Measurements from ENCODE around the gene MAGI3.
"Not testable (repeated sequence)": the region's sequence is repeated elsewhere in the genome, so short reads cannot be mapped to it uniquely, and the experiment has no call there.

MAGI3 gene

DNA sequence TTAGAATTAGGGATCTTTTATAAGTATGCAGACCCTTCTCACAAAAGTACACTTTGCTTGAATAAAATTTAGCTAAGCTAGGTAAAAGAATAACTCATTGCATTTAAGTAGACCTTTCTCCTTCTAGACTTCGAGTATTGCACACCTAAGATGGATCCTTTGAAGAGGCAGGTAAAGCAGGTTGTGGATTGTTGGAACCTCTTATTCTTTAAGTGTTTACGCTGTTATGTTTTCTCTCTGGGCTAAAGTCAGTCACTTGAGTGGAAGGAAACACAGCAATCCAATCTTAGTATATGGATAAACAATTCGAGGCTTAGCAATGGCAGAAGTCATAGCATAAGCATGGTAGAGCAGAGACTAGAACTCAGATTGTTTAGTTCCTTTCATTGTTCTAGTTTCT is 11.4 kb downstream of the MAGI3 start (continued):
- TF ChIP-seq, protein P1, sequence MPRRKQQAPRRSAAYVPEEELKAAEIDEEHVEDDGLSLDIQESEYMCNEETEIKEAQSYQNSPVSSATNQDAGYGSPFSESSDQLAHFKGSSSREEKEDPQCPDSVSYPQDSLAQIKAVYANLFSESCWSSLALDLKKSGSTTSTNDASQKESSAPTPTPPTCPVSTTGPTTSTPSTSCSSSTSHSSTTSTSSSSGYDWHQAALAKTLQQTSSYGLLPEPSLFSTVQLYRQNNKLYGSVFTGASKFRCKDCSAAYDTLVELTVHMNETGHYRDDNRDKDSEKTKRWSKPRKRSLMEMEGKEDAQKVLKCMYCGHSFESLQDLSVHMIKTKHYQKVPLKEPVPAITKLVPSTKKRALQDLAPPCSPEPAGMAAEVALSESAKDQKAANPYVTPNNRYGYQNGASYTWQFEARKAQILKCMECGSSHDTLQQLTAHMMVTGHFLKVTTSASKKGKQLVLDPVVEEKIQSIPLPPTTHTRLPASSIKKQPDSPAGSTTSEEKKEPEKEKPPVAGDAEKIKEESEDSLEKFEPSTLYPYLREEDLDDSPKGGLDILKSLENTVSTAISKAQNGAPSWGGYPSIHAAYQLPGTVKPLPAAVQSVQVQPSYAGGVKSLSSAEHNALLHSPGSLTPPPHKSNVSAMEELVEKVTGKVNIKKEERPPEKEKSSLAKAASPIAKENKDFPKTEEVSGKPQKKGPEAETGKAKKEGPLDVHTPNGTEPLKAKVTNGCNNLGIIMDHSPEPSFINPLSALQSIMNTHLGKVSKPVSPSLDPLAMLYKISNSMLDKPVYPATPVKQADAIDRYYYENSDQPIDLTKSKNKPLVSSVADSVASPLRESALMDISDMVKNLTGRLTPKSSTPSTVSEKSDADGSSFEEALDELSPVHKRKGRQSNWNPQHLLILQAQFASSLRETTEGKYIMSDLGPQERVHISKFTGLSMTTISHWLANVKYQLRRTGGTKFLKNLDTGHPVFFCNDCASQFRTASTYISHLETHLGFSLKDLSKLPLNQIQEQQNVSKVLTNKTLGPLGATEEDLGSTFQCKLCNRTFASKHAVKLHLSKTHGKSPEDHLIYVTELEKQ (tag by site-specific recombination; IDR thresholded peaks at IDR 0.05; ENCODE audit: borderline replicate concordance) = no peak
- no peak for TF ChIP-seq ZFP69B (tag by site-specific recombination; IDR thresholded peaks at IDR 0.05)

DNA sequence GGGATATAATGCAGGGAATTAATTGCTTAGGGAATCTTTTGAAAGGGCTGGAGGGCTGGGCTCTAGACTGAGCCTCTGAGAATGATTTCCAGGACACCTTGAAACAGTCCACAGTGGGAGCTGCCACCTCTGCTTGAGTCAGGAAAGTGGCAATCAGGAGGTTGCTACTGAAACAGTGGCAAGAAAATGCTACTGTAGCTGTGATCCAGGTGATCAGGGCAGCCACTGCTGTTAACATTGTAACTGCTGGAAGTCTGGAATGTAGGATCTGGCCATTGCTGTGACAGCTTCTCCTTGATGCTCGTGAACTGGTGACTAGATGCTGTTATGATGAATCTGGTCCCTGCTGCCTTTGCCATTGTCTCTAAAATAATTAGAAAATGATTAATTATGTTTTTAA is 12.8 kb downstream of the MAGI3 start:
- TF ChIP-seq ZNF548 (tag by site-specific recombination; IDR thresholded peaks at IDR 0.05) (no peak), OSR2 (tag by site-specific recombination; IDR thresholded peaks at IDR 0.05) (peak; percentile 80)
- TF ChIP-seq, protein P2, sequence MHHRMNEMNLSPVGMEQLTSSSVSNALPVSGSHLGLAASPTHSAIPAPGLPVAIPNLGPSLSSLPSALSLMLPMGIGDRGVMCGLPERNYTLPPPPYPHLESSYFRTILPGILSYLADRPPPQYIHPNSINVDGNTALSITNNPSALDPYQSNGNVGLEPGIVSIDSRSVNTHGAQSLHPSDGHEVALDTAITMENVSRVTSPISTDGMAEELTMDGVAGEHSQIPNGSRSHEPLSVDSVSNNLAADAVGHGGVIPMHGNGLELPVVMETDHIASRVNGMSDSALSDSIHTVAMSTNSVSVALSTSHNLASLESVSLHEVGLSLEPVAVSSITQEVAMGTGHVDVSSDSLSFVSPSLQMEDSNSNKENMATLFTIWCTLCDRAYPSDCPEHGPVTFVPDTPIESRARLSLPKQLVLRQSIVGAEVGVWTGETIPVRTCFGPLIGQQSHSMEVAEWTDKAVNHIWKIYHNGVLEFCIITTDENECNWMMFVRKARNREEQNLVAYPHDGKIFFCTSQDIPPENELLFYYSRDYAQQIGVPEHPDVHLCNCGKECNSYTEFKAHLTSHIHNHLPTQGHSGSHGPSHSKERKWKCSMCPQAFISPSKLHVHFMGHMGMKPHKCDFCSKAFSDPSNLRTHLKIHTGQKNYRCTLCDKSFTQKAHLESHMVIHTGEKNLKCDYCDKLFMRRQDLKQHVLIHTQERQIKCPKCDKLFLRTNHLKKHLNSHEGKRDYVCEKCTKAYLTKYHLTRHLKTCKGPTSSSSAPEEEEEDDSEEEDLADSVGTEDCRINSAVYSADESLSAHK (tag by site-specific recombination; IDR thresholded peaks at IDR 0.05) = 0 out of 2 replicates have a peak, but pooled peaks have one; percentile 13
- CTCF ChIA-PET = interaction anchor here (0.6 kb wide), 1 partner anchor 411 kb away, joined by 4 read pairs; no protein-coding TSS in a partner anchor
- POLR2A ChIA-PET = interaction anchor here (1.5 to 2.1 kb wide), 2 partner anchors 12 to 13 kb away, joined by 4 to 10 read pairs; partner anchors contain the start of gene MAGI3
- Histone ChIP-seq H3K9me3 (ENCODE audit: control insufficient read depth, insufficient read depth, low read depth, low read length) (no peaks in the 10 kb centered on the region), H3K36me3 (ENCODE audit: control insufficient read depth in 2 of 2, insufficient read depth in 1 of 2, low read length in 2 of 2) (no peaks in the 10 kb centered on the region), H3K4me3 (ENCODE audit: low read depth, low read length) (no peak overlapping the region), H3K27ac (ENCODE audit: extremely low read depth, low read depth, low read length) (no peak overlapping the region), H3K4me1 (ENCODE audit: control insufficient read depth, insufficient read depth, low read length) (peaks cover 27% of the 10 kb centered on the region)

DNA sequence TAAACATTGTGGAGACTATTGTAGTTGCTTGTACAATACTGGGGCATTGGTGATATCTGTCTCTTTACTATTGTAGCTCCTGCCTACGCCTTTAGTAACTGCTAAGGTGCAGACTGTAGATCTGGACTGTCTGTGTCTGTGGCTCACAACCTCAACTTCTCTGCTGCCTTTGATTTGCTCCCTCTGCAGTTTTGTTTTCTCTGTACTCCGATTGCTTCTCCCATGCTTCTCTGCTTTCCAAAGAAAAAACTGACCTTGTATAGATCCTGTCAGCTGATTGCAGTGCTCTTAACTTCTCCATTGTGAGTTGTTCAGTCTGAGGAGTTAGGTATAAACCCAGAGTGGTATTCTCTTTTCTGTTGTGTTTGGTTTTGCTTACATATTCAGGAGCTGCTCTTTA is 15.3 kb downstream of the MAGI3 start:
- Histone ChIP-seq H3K36me3 (ENCODE audit: control insufficient read depth in 2 of 2, insufficient read depth in 1 of 2, low read length in 2 of 2) (no peaks in the 10 kb centered on the region), H3K9me3 (ENCODE audit: control insufficient read depth, insufficient read depth, low read depth, low read length) (no peaks in the 10 kb centered on the region), H3K27ac (ENCODE audit: extremely low read depth, low read depth, low read length) (no peak overlapping the region), H3K4me3 (ENCODE audit: low read depth, low read length) (no peak overlapping the region), H3K4me1 (ENCODE audit: control insufficient read depth, insufficient read depth, low read length) (peaks cover 13% of the 10 kb centered on the region; the same call in 1 of the 2 replicates)
- TF ChIP-seq ZNF394 (tag by site-specific recombination; IDR thresholded peaks at IDR 0.05; ENCODE audit: borderline replicate concordance) (no peak), ZNF350 (tag by site-specific recombination; IDR thresholded peaks at IDR 0.05) (no peak), TRIM28 (IDR thresholded peaks at IDR 0.05; ENCODE audit: borderline replicate concordance, low read length) (peak; percentile 52; the same call in 1 of the 2 replicates), ZSCAN30 (tag by site-specific recombination; IDR thresholded peaks at IDR 0.05) (no peak), ZBTB17 (tag by site-specific recombination; IDR thresholded peaks at IDR 0.05) (peak; percentile 23; the same call in 1 of the 2 replicates)
- POLR2A ChIA-PET = interaction anchor here (0.7 kb wide), 2 partner anchors 15 kb away, joined by 3 to 11 read pairs; partner anchors contain the start of gene MAGI3
- CTCF ChIA-PET = no interaction called here

DNA sequence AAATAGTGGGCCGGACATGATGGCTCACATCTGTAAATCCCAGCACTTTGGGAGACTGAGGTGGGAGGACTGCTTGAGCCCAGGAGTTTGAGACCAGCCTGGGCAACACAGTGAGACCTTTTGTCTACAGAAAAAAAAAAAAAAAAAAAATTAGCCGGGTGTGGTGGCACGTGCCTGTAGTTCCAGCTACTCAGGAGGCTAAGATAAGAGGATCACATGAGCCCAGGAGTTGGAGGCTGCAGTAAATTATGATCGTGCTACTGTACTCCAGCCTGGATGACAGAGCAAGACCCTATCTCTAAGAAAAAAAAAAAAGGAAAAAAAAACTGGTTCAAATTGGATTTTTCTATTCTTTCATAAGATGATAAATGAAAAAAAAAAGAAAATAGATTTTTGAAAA is 15.8 kb downstream of the MAGI3 start:
- H3K9me3 ChIP-seq (ENCODE audit: control insufficient read depth, insufficient read depth, low read depth, low read length); H3K27ac ChIP-seq (ENCODE audit: extremely low read depth, low read depth, low read length); CTCF ChIA-PET; H3K36me3 ChIP-seq (ENCODE audit: control insufficient read depth in 2 of 2, insufficient read depth in 1 of 2, low read length in 2 of 2); H3K4me3 ChIP-seq (ENCODE audit: low read depth, low read length); H3K4me1 ChIP-seq (ENCODE audit: control insufficient read depth, insufficient read depth, low read length): not testable (repeated sequence)
- POLR2A ChIA-PET = interaction anchor here (0.7 kb wide), 2 partner anchors 16 to 390 kb away, joined by 3 to 5 read pairs; partner anchors contain the start of gene MAGI3
- TF ChIP-seq OSR2 (tag by site-specific recombination; IDR thresholded peaks at IDR 0.05) = peak; percentile 71
- TF ChIP-seq, protein P3, sequence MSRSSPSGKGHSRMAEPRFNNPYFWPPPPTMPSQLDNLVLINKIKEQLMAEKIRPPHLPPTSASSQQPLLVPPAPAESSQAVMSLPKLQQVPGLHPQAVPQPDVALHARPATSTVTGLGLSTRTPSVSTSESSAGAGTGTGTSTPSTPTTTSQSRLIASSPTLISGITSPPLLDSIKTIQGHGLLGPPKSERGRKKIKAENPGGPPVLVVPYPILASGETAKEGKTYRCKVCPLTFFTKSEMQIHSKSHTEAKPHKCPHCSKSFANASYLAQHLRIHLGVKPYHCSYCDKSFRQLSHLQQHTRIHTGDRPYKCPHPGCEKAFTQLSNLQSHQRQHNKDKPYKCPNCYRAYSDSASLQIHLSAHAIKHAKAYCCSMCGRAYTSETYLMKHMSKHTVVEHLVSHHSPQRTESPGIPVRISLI (tag by site-specific recombination; IDR thresholded peaks at IDR 0.05) = peak; percentile 76; the same call in 1 of the 2 replicates
